Natural killer cell (primary cell): Measurements from ENCODE around the gene RUSC2. TPM values are rescaled to one million over a fixed set of nuclear protein-coding genes. Genes with fewer than 3 reads are reported as not detected.

Source experiments
- ATAC-seq, 3 donors: fragments of 150-1000 bp in 2 of 3; fragments of 200-7000 bp in 1 of 3; cut with Tn5 transposase; 1 replicate in 1 of 3; 2 replicates in 2 of 3; pipeline ENCODE4 v1.10.0; 2021; ENCODE audit warnings: mild to moderate bottlenecking in 2 of 3, moderate library complexity in 2 of 3
- DNase-seq, 2 donors: peaks; one replicate each; pipeline versions ENCODE4 v3.0.0 to v3.0.0-alpha.2; 2013 to 2021; ENCODE audit warnings: mixed read lengths in 1 of 2
- H3K27ac ChIP-seq: one replicate; pipeline ENCODE4 v1.5.1; 2013; ENCODE audit warnings: mild to moderate bottlenecking, low read length
- H3K27me3 ChIP-seq: one replicate; pipeline ENCODE4 v1.6.1; 2013; ENCODE audit warnings: low read length; ENCODE audit not compliant: control insufficient read depth, insufficient read depth
- H3K36me3 ChIP-seq: one replicate; pipeline ENCODE4 v1.6.1; 2013; ENCODE audit warnings: low read length; ENCODE audit not compliant: control insufficient read depth, insufficient read depth
- H3K4me1 ChIP-seq: one replicate; pipeline ENCODE4 v1.6.1; 2013; ENCODE audit warnings: low read length; ENCODE audit not compliant: control insufficient read depth, insufficient read depth
- H3K4me3 ChIP-seq: one replicate; pipeline ENCODE4 v1.5.1; 2013; ENCODE audit warnings: low read length
- H3K9me3 ChIP-seq: one replicate; pipeline ENCODE4 v1.6.1; 2013; ENCODE audit warnings: low read length; ENCODE audit not compliant: control insufficient read depth, insufficient read depth
- H3K27ac Mint-ChIP-seq, 2 donors: one replicate each; pipeline ENCODE4 v1.8.0; 2022; ENCODE audit warnings: mild to moderate bottlenecking in 2 of 2, mixed read lengths in 2 of 2, moderate library complexity in 1 of 2
- H3K27me3 Mint-ChIP-seq, 2 donors: one replicate each; pipeline ENCODE4 v1.8.0; 2022; ENCODE audit warnings: low read depth in 2 of 2, mixed read lengths in 2 of 2
- H3K36me3 Mint-ChIP-seq: one replicate; pipeline ENCODE4 v1.8.0; 2022; ENCODE audit warnings: mixed read lengths
- H3K4me1 Mint-ChIP-seq, 2 donors: one replicate each; pipeline ENCODE4 v1.8.0; 2022; ENCODE audit warnings: mixed read lengths in 2 of 2
- H3K4me3 Mint-ChIP-seq: one replicate; pipeline ENCODE4 v1.8.0; 2022; ENCODE audit warnings: mild to moderate bottlenecking, moderate library complexity, mixed read lengths
- H3K9me3 Mint-ChIP-seq, 2 donors: one replicate each; pipeline ENCODE4 v1.8.0; 2022; ENCODE audit warnings: mixed read lengths in 2 of 2
- CTCF ChIP-seq: fragments of 200-600 bp; IDR thresholded peaks from one replicate; pipeline ENCODE4 v1.8.0; 2022; ENCODE audit warnings: antibody characterized with exemption
- WGBS: methylation state at CpG from one replicate; pipeline ENCODE4 v1.1.7; 2013; ENCODE audit warnings: missing lambda C conversion rate; ENCODE audit not compliant: insufficient coverage; 5-methylcytosine and 5-hydroxymethylcytosine counted together
- intact Hi-C: fragments of 100-400 bp; cut with micrococcal nuclease; formaldehyde crosslinking; loops from one replicate; pipeline ENCODE4 v1.14.2; 2022
- total RNA-seq, 4 donors: library from RNA; stranded (reverse); fragments of 120-200 nt in 1 of 4; gene quantifications; one replicate each; pipeline versions ENCODE4 v1.2.3 to v1.2.4, GENCODE V29; 2013 to 2022

RUSC2 gene
- total RNA-seq, 3 donors from 2014 or later (not counting 1 experiment from before 2014, with no cell fraction given), result 2.0 to 7.9 (median 2.5) TPM

GRCh38 chr9:35510754-35511428, 21.0 kb downstream of the RUSC2 start:
- no peak for TF ChIP-seq CTCF
- Mint-ChIP-seq H3K4me1 (peaks cover 5 to 6% of the 10 kb centered on the region in 2 donors), H3K27me3 (peaks cover 0 to 8% of the 10 kb centered on the region in 2 donors), H3K4me3 (no peak overlapping the region), H3K27ac (no peak overlapping the region), H3K9me3 (no peaks in the 10 kb centered on the region), H3K36me3 (no peaks in the 10 kb centered on the region)
- intact Hi-C loops, result no loop called here
- Histone ChIP-seq H3K4me1 (no peaks in the 10 kb centered on the region), H3K27me3 (no peaks in the 10 kb centered on the region), H3K9me3 (no peaks in the 10 kb centered on the region), H3K27ac (no peak overlapping the region), H3K36me3 (no peaks in the 10 kb centered on the region), H3K4me3 (no peak overlapping the region)
- WGBS, result 93% methylated on average over 3 of the region's 3 CpGs
- ATAC-seq, result no peak
- DNase-seq, result no peak

- no peak for TF ChIP-seq CTCF
- H3K27ac ChIP-seq, result no peak overlapping the region
Measured at GRCh38 chr9:35511453-35511852, 21.5 kb downstream of the RUSC2 start.

GRCh38 chr9:35515766-35516165, 25.9 kb downstream of the RUSC2 start:
- TF ChIP-seq CTCF, result no peak
- Histone ChIP-seq H3K4me1 (no peaks in the 10 kb centered on the region), H3K27me3 (no peaks in the 10 kb centered on the region), H3K27ac (no peak overlapping the region), H3K36me3 (no peaks in the 10 kb centered on the region), H3K4me3 (no peak overlapping the region), H3K9me3 (no peaks in the 10 kb centered on the region)
- no peak for DNase-seq
- Mint-ChIP-seq H3K27ac (no peak overlapping the region), H3K4me1 (no peaks in the 10 kb centered on the region), H3K27me3 (no peaks in the 10 kb centered on the region), H3K4me3 (no peak overlapping the region), H3K9me3 (no peaks in the 10 kb centered on the region), H3K36me3 (no peaks in the 10 kb centered on the region)
- ATAC-seq, result no peak
- WGBS, result 97% methylated on average over 2 of the region's 7 CpGs
- intact Hi-C loops, result no loop called here

More at GRCh38 chr9:35511453-35511852, 21.5 kb downstream of the RUSC2 start:
- H3K4me1 Mint-ChIP-seq, result peaks cover 5 to 6% of the 10 kb centered on the region in 2 donors
- Histone ChIP-seq H3K9me3 (no peaks in the 10 kb centered on the region), H3K27me3 (no peaks in the 10 kb centered on the region), H3K36me3 (no peaks in the 10 kb centered on the region), H3K4me3 (no peak overlapping the region), H3K4me1 (no peaks in the 10 kb centered on the region)
- no peaks in the 10 kb centered on the region for H3K36me3 Mint-ChIP-seq
- peaks cover 0 to 8% of the 10 kb centered on the region in 2 donors for H3K27me3 Mint-ChIP-seq
- no peak overlapping the region for H3K27ac Mint-ChIP-seq
- WGBS, result 67% methylated on average over 1 of the region's 1 CpG
- no peak overlapping the region for H3K4me3 Mint-ChIP-seq
- no peak for DNase-seq
- intact Hi-C loops, result no loop called here
- H3K9me3 Mint-ChIP-seq, result no peaks in the 10 kb centered on the region
- ATAC-seq, result no peak

GRCh38 chr9:35516479-35516878, 26.6 kb downstream of the RUSC2 start:
- Histone ChIP-seq H3K27me3 (no peaks in the 10 kb centered on the region), H3K4me1 (no peaks in the 10 kb centered on the region), H3K27ac (no peak overlapping the region), H3K36me3 (no peaks in the 10 kb centered on the region), H3K4me3 (no peak overlapping the region), H3K9me3 (no peaks in the 10 kb centered on the region)
- Mint-ChIP-seq H3K36me3 (no peaks in the 10 kb centered on the region), H3K4me3 (no peak overlapping the region), H3K9me3 (no peaks in the 10 kb centered on the region), H3K27ac (no peak overlapping the region), H3K4me1 (no peaks in the 10 kb centered on the region), H3K27me3 (no peaks in the 10 kb centered on the region)
- no peak for TF ChIP-seq CTCF
- intact Hi-C loops, result no loop called here
- DNase-seq, result no peak
- 29% methylated on average over 1 of the region's 1 CpG for WGBS
- no peak for ATAC-seq
